BJ (cell line): ENCODE data around the gene HNF1A. TPM values are rescaled to one million over a fixed set of nuclear protein-coding genes. Genes with fewer than 3 reads are reported as not detected.
"Not testable (repeated sequence)": the region's sequence is repeated elsewhere in the genome, so short reads cannot be mapped to it uniquely, and the experiment has no call there.

Experiments
- CTCF ChIA-PET: fragments of 350-600 bp; formaldehyde crosslinking; extraction: SDS; loops from one replicate; lab custom pipeline; 2021; ENCODE audit warnings: antibody characterized with exemption, inconsistent platforms; lab: Yijun Ruan, JAX
- POLR2A ChIA-PET: fragments of 300-600 bp; sonication (Branson Sonifier 250); formaldehyde crosslinking; extraction: SDS; loops from one replicate; lab custom pipeline; 2021; ENCODE audit warnings: antibody characterized with exemption; lab: Charles Lee
- DNase-seq: peaks from one replicate; pipeline ENCODE4 v3.0.0-alpha.2; 2011; ENCODE audit warnings: low read depth
- H3K27me3 ChIP-seq: 2 replicates; pipeline ENCODE4 v1.6.0; 2011; ENCODE audit warnings: low read length; ENCODE audit not compliant: control insufficient read depth, insufficient read depth
- H3K36me3 ChIP-seq: 2 replicates; pipeline ENCODE4 v1.5.1; 2011; ENCODE audit warnings: low read length; ENCODE audit not compliant: control insufficient read depth, insufficient read depth
- H3K4me3 ChIP-seq: 2 replicates; pipeline ENCODE4 v1.5.1; 2011; ENCODE audit warnings: low read depth, mild to moderate bottlenecking, control low read depth, low read length
- CTCF ChIP-seq: IDR thresholded peaks from 2 replicates; pipeline ENCODE4 v1.5.1; 2011; ENCODE audit warnings: low read depth, mild to moderate bottlenecking, control low read depth, inconsistent platforms, low read length, moderate library complexity; ENCODE audit not compliant: insufficient read depth
- polyA plus RNA-seq: library from polyadenylated mRNA; depleted of rRNA; stranded (reverse); fragments of >200 nt; gene quantifications from 2 replicates; pipeline ENCODE4 v1.2.3, GENCODE V29; 2011

Gene HNF1A
- polyA plus RNA-seq, 1 experiment, result not detected

- H3K27me3 ChIP-seq, result no peaks in the 10 kb centered on the region
- no peak overlapping the region for H3K4me3 ChIP-seq
- no peaks in the 10 kb centered on the region for H3K36me3 ChIP-seq
- DNase-seq, result no peak
- peak; percentile 83 for TF ChIP-seq CTCF
- ChIA-PET CTCF (interaction anchor here (0.7 to 1.3 kb wide), 5 partner anchors 9 to 297 kb away, joined by 3 to 5 read pairs (median 3); no protein-coding TSS in a partner anchor), POLR2A (no interaction called here)
Measured at GRCh38 chr12:120944645-120945217, 33.6 kb upstream of the HNF1A start.

GRCh38 chr12:120945516-120945915 lies 32.8 kb upstream of the HNF1A start:
- CTCF ChIA-PET, result interaction anchor here (0.7 kb wide), 1 partner anchor 84 kb away, joined by 3 read pairs; no protein-coding TSS in a partner anchor
- DNase-seq, POLR2A ChIA-PET, H3K4me3 ChIP-seq, H3K36me3 ChIP-seq, H3K27me3 ChIP-seq: not testable (repeated sequence)

GRCh38 chr12:120950260-120950799 lies 28.0 kb upstream of the HNF1A start:
- CTCF ChIA-PET, H3K4me3 ChIP-seq, DNase-seq, H3K36me3 ChIP-seq, H3K27me3 ChIP-seq, POLR2A ChIA-PET: not testable (repeated sequence)

GRCh38 chr12:120950807-120951206 lies 27.5 kb upstream of the HNF1A start:
- Histone ChIP-seq H3K36me3 (no peaks in the 10 kb centered on the region), H3K27me3 (no peaks in the 10 kb centered on the region), H3K4me3 (no peak overlapping the region)
- TF ChIP-seq CTCF, result no peak
- POLR2A ChIA-PET, result no interaction called here
- no peak for DNase-seq
- CTCF ChIA-PET, result interaction anchor here (1.2 kb wide), 1 partner anchor 21 kb away, joined by 4 read pairs; no protein-coding TSS in a partner anchor

GRCh38 chr12:120955232-120955631 lies 23.1 kb upstream of the HNF1A start:
- H3K4me3 ChIP-seq, result no peak overlapping the region
- POLR2A ChIA-PET, result no interaction called here
- TF ChIP-seq CTCF, result no peak
- no peaks in the 10 kb centered on the region for H3K27me3 ChIP-seq
- H3K36me3 ChIP-seq, result no peaks in the 10 kb centered on the region
- no peak for DNase-seq
- CTCF ChIA-PET, result interaction anchor here (1.9 kb wide), 1 partner anchor 16 kb away, joined by 4 read pairs; no protein-coding TSS in a partner anchor

- Histone ChIP-seq H3K36me3 (no peaks in the 10 kb centered on the region), H3K4me3 (no peak overlapping the region), H3K27me3 (no peaks in the 10 kb centered on the region)
- ChIA-PET POLR2A (no interaction called here), CTCF (interaction anchor here (1.5 kb wide), 1 partner anchor 15 kb away, joined by 5 read pairs; no protein-coding TSS in a partner anchor)
- no peak for TF ChIP-seq CTCF
- DNase-seq, result no peak
Measured at GRCh38 chr12:120956579-120957300, 21.6 kb upstream of the HNF1A start.
